Mesenchymal stem cell (in vitro differentiated cells and primary cell): ENCODE measurements around the gene ETFBKMT.
A peak's percentile ranks its signal among the peaks of the same experiment; 100 is the strongest.

Source experiments
- DNase-seq: peaks from one replicate; pipeline ENCODE4 v3.0.0-alpha.2; 2013
- H2AFZ ChIP-seq: one replicate; pipeline ENCODE4 v1.6.1; 2013; ENCODE audit warnings: low read depth, mild to moderate bottlenecking, control low read depth, inconsistent platforms, low read length, moderate library complexity
- H2AK5ac ChIP-seq: 2 replicates; pipeline ENCODE4 v1.6.1; 2013; ENCODE audit warnings: low read length, moderate library complexity, mild to moderate bottlenecking, inconsistent platforms; ENCODE audit not compliant: severe bottlenecking
- H2BK120ac ChIP-seq: one replicate; pipeline ENCODE4 v1.6.1; 2013; ENCODE audit warnings: low read depth, mild to moderate bottlenecking, inconsistent platforms, low read length, moderate library complexity
- H2BK12ac ChIP-seq, 2 experiments: one replicate each; pipeline ENCODE4 v1.6.1; 2013; ENCODE audit warnings: inconsistent platforms in 2 of 2, low read length in 2 of 2, mild to moderate bottlenecking in 2 of 2, moderate library complexity in 2 of 2, control low read depth in 1 of 2
- H2BK15ac ChIP-seq: one replicate; pipeline ENCODE4 v1.6.1; 2013; ENCODE audit warnings: mild to moderate bottlenecking, low read depth, inconsistent platforms; ENCODE audit not compliant: poor library complexity, severe bottlenecking
- H2BK5ac ChIP-seq: 2 replicates; pipeline ENCODE4 v1.6.1; 2013; ENCODE audit warnings: low read depth, mild to moderate bottlenecking, low read length, control low read depth, inconsistent platforms; ENCODE audit not compliant: poor library complexity, severe bottlenecking
- H3K14ac ChIP-seq, 2 experiments: one replicate each; pipeline ENCODE4 v1.6.1; 2013; ENCODE audit warnings: inconsistent platforms in 2 of 2, low read length in 2 of 2, control low read depth in 1 of 2, mild to moderate bottlenecking in 1 of 2, moderate library complexity in 1 of 2
- H3K18ac ChIP-seq, 2 experiments: one replicate each; pipeline ENCODE4 v1.6.1; 2013; ENCODE audit warnings: inconsistent platforms in 2 of 2, low read length in 2 of 2, control low read depth in 1 of 2, low read depth in 1 of 2, mild to moderate bottlenecking in 1 of 2
- H3K23ac ChIP-seq, 2 experiments: one replicate each; pipeline ENCODE4 v1.6.1; 2013; ENCODE audit warnings: inconsistent platforms in 2 of 2, low read length in 2 of 2, mild to moderate bottlenecking in 2 of 2, moderate library complexity in 2 of 2, control low read depth in 1 of 2
- H3K27ac ChIP-seq: 2 replicates; pipeline ENCODE4 v1.5.1; 2013; ENCODE audit warnings: mild to moderate bottlenecking, moderate library complexity, low read length, control low read depth, inconsistent platforms; ENCODE audit not compliant: poor library complexity, severe bottlenecking
- H3K27me3 ChIP-seq, 2 experiments: 2 replicates each; pipeline versions ENCODE4 v1.6.1 to v1.7.0; 2013; ENCODE audit warnings: low read length in 2 of 2, mild to moderate bottlenecking in 2 of 2, moderate library complexity in 2 of 2, control low read depth in 1 of 2, inconsistent platforms in 1 of 2; ENCODE audit not compliant: control insufficient read depth in 1 of 2, insufficient read depth in 1 of 2
- H3K36me3 ChIP-seq, 2 experiments: 2 replicates each; pipeline versions ENCODE4 v1.6.1 to v1.7.0; 2013; ENCODE audit warnings: low read length in 2 of 2, control low read depth in 1 of 2, inconsistent platforms in 1 of 2, low read depth in 1 of 2, mild to moderate bottlenecking in 1 of 2; ENCODE audit not compliant: insufficient read depth in 2 of 2, control insufficient read depth in 1 of 2
- H3K4ac ChIP-seq, 2 experiments: one replicate each; pipeline ENCODE4 v1.6.1; 2013; ENCODE audit warnings: inconsistent platforms in 2 of 2, low read length in 2 of 2, mild to moderate bottlenecking in 2 of 2, moderate library complexity in 2 of 2, control low read depth in 1 of 2, low read depth in 1 of 2
- H3K4me1 ChIP-seq: 2 replicates; pipeline ENCODE4 v1.6.1; 2013; ENCODE audit warnings: low read depth, low read length, control low read depth; ENCODE audit not compliant: control insufficient read depth, insufficient read depth
- H3K4me2 ChIP-seq: 2 replicates; pipeline ENCODE4 v1.6.1; 2013; ENCODE audit warnings: low read length, mild to moderate bottlenecking, inconsistent platforms; ENCODE audit not compliant: poor library complexity, severe bottlenecking
- H3K4me3 ChIP-seq, 2 experiments: 2 replicates each; pipeline versions ENCODE4 v1.5.1 to v1.7.0; 2013; ENCODE audit warnings: low read length in 2 of 2, mild to moderate bottlenecking in 2 of 2, control low read depth in 1 of 2, low read depth in 1 of 2; ENCODE audit not compliant: insufficient read depth in 1 of 2
- H3K79me1 ChIP-seq: replicated peaks from 2 replicates; pipeline ENCODE4 v1.6.1; 2013; ENCODE audit warnings: mild to moderate bottlenecking, control low read depth, low read length, inconsistent platforms; ENCODE audit not compliant: poor library complexity, severe bottlenecking
- H3K9ac ChIP-seq: 2 replicates; pipeline ENCODE4 v1.7.0; 2013; ENCODE audit warnings: mild to moderate bottlenecking, low read length, moderate library complexity
- H3K9me3 ChIP-seq: 2 replicates; pipeline ENCODE4 v1.7.0; 2013; ENCODE audit warnings: mild to moderate bottlenecking, low read length; ENCODE audit not compliant: control insufficient read depth
- H4K8ac ChIP-seq: one replicate; pipeline ENCODE4 v1.6.1; 2013; ENCODE audit warnings: inconsistent platforms, mild to moderate bottlenecking, low read length, moderate library complexity
- H4K91ac ChIP-seq: one replicate; pipeline ENCODE4 v1.6.1; 2013; ENCODE audit warnings: mild to moderate bottlenecking, low read length, inconsistent platforms
- WGBS: methylation state at CpG from one replicate; pipeline ENCODE4 v1.1.7; 2013; ENCODE audit warnings: mixed read lengths; 5-methylcytosine and 5-hydroxymethylcytosine counted together

The ETFBKMT gene

GRCh38 chr12:31650918-31651317, 8.6 kb upstream of the ETFBKMT start:
- H3K18ac ChIP-seq: peak overlapping the region in 1 of 2 experiments; percentile 75
- H3K4me3 ChIP-seq: peak overlapping the region in 1 of 2 experiments; percentile 88
- no peaks in the 10 kb centered on the region for H3K79me1 ChIP-seq
- no peaks in the 10 kb centered on the region for H3K36me3 ChIP-seq
- no peak overlapping the region for H2BK120ac ChIP-seq
- H3K14ac ChIP-seq: no peak overlapping the region
- WGBS: 31% methylated on average over 5 of the region's 6 CpGs
- H3K4ac ChIP-seq: no peak overlapping the region
- H2AK5ac ChIP-seq: no peak overlapping the region
- no peak overlapping the region for H3K4me2 ChIP-seq
- peak overlapping the region; percentile 92 for H3K9ac ChIP-seq
- H2BK5ac ChIP-seq: no peak overlapping the region
- H2AFZ ChIP-seq: no peak overlapping the region
- H3K9me3 ChIP-seq: no peaks in the 10 kb centered on the region
- peaks cover 3% of the 10 kb centered on the region for H3K4me1 ChIP-seq
- no peak overlapping the region for H4K91ac ChIP-seq
- H4K8ac ChIP-seq: peak overlapping the region; percentile 87
- no peaks in the 10 kb centered on the region for H3K27me3 ChIP-seq
- peak overlapping the region in 1 of 2 experiments; percentile 29 for H2BK12ac ChIP-seq
- H3K23ac ChIP-seq: no peak overlapping the region
- H3K27ac ChIP-seq: no peak overlapping the region
- peak; percentile 60 for DNase-seq
- no peak overlapping the region for H2BK15ac ChIP-seq

- H3K27ac ChIP-seq: no peak overlapping the region
- no peak overlapping the region for H2AFZ ChIP-seq
- H3K4me2 ChIP-seq: no peak overlapping the region
- H3K14ac ChIP-seq: no peak overlapping the region
- WGBS: 98% methylated on average over 17 of the region's 18 CpGs
- peak overlapping the region; percentile 83 for H2BK15ac ChIP-seq
- H2BK120ac ChIP-seq: peak overlapping the region; percentile 5
- no peaks in the 10 kb centered on the region for H3K79me1 ChIP-seq
- peak overlapping the region; percentile 92 for H3K9ac ChIP-seq
- no peak for DNase-seq
- peak overlapping the region; percentile 39 for H4K91ac ChIP-seq
- no peak overlapping the region for H3K23ac ChIP-seq
- H2AK5ac ChIP-seq: no peak overlapping the region
- peak overlapping the region; percentile 54 for H4K8ac ChIP-seq
- H3K9me3 ChIP-seq: no peaks in the 10 kb centered on the region
- no peak overlapping the region for H3K4ac ChIP-seq
- peaks cover 3% of the 10 kb centered on the region for H3K4me1 ChIP-seq
- peak overlapping the region in 1 of 2 experiments; percentile 54 for H3K18ac ChIP-seq
- H3K27me3 ChIP-seq: no peaks in the 10 kb centered on the region
- H3K36me3 ChIP-seq: no peaks in the 10 kb centered on the region
- no peak overlapping the region for H2BK5ac ChIP-seq
- peak overlapping the region in 1 of 2 experiments; percentile 66 for H2BK12ac ChIP-seq
- H3K4me3 ChIP-seq: peak overlapping the region in 1 of 2 experiments; percentile 88
Observed at GRCh38 chr12:31651893-31652521, 7.5 kb upstream of the ETFBKMT start.

DNA sequence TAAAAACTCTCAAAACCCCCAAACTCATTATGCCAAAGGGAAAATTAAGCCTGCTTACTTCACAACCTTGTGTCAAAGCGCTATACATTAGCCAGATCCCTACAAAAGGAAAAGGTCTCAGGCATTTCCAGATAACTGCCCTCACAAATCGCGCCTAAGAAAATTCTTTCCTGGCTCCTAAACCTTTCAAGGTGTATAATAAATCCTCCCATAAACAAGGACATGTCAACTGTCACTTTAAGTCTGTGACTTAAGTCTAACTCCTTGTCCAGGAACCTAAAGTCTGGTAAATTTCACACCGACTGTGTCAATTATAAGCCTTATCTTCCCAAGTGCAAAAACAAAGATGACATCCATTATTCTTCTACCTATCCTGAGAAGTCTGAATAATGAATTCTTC, 4.3 kb upstream of the ETFBKMT start:
- H3K4ac ChIP-seq: no peak overlapping the region
- no peaks in the 10 kb centered on the region for H3K9me3 ChIP-seq
- 27% methylated on average over 4 of the region's 4 CpGs for WGBS

GRCh38 chr12:31655792-31656191, 3.7 kb upstream of the ETFBKMT start:
- DNase-seq: no peak
- 87% methylated on average over 1 of the region's 1 CpG for WGBS
- peak overlapping the region; percentile 77 for H2BK15ac ChIP-seq

More for the DNA sequence above, 4.3 kb upstream of the ETFBKMT start:
- H2BK120ac ChIP-seq: no peak overlapping the region
- no peaks in the 10 kb centered on the region for H3K27me3 ChIP-seq
- no peaks in the 10 kb centered on the region for H3K79me1 ChIP-seq
- H3K18ac ChIP-seq: no peak overlapping the region
- no peak overlapping the region for H3K4me3 ChIP-seq
- H2AFZ ChIP-seq: no peak overlapping the region
- H3K27ac ChIP-seq: no peak overlapping the region
- H2AK5ac ChIP-seq: no peak overlapping the region
- no peak for DNase-seq
- no peak overlapping the region for H2BK15ac ChIP-seq
- no peaks in the 10 kb centered on the region for H3K36me3 ChIP-seq
- H3K4me2 ChIP-seq: no peak overlapping the region
- peaks cover 6% of the 10 kb centered on the region for H3K4me1 ChIP-seq
- no peak overlapping the region for H2BK12ac ChIP-seq
- H3K23ac ChIP-seq: no peak overlapping the region
- H2BK5ac ChIP-seq: no peak overlapping the region
- H3K14ac ChIP-seq: no peak overlapping the region
- H3K9ac ChIP-seq: no peak overlapping the region
- no peak overlapping the region for H4K91ac ChIP-seq
- no peak overlapping the region for H4K8ac ChIP-seq

More at GRCh38 chr12:31655792-31656191, 3.7 kb upstream of the ETFBKMT start:
- Histone ChIP-seq H3K4ac (no peak overlapping the region), H3K18ac (no peak overlapping the region), H3K4me2 (no peak overlapping the region), H3K23ac (no peak overlapping the region), H3K9me3 (no peaks in the 10 kb centered on the region), H3K27ac (no peak overlapping the region), H2AK5ac (no peak overlapping the region), H3K4me3 (no peak overlapping the region), H2BK120ac (no peak overlapping the region), H3K36me3 (no peaks in the 10 kb centered on the region), H4K8ac (no peak overlapping the region), H3K14ac (no peak overlapping the region), H2BK5ac (no peak overlapping the region), H3K27me3 (no peaks in the 10 kb centered on the region), H3K4me1 (peaks cover 6% of the 10 kb centered on the region), H3K79me1 (no peaks in the 10 kb centered on the region), H2BK12ac (no peak overlapping the region), H2AFZ (no peak overlapping the region), H3K9ac (no peak overlapping the region), H4K91ac (no peak overlapping the region)
